Esophagus squamous epithelium (tissue), 5 donors: ENCODE data around the gene IPMK. TPM values are rescaled to one million over a fixed set of nuclear protein-coding genes. Genes with fewer than 3 reads are reported as not detected.
"Not testable (repeated sequence)": the region's sequence is repeated elsewhere in the genome, so short reads cannot be mapped to it uniquely, and the experiment has no call there.

Experiments
- DNase-seq: peaks from one replicate; lab custom pipeline; 2025; lab: John Stamatoyannopoulos, UW
- H3K27ac ChIP-seq, 4 donors: fragments of 200-600 bp; sonication (generic); one replicate each; pipeline ENCODE4 v1.5.1; 2016 to 2019; ENCODE audit warnings: mild to moderate bottlenecking in 1 of 4
- H3K27me3 ChIP-seq, 4 donors: fragments of 200-600 bp; sonication (generic); 1 replicate in 3 of 4; 2 replicates in 1 of 4; pipeline versions ENCODE4 v1.5.1 to v1.6.0; 2017 to 2021; ENCODE audit warnings: antibody characterized with exemption in 1 of 4
- H3K36me3 ChIP-seq, 3 donors: fragments of 200-600 bp; sonication (generic); one replicate each; pipeline ENCODE4 v1.5.1; 2016 to 2019
- H3K4me1 ChIP-seq, 3 donors: fragments of 200-600 bp; sonication (generic); one replicate each; pipeline ENCODE4 v1.5.1; 2017 to 2019
- H3K4me3 ChIP-seq, 4 donors: fragments of 200-600 bp; sonication (generic); 1 replicate in 3 of 4; 2 replicates in 1 of 4; pipeline ENCODE4 v1.5.1; 2016 to 2019; ENCODE audit warnings: mild to moderate bottlenecking in 2 of 4, moderate library complexity in 1 of 4
- H3K9me3 ChIP-seq, 3 donors: fragments of 200-600 bp; sonication (generic); one replicate each; pipeline ENCODE4 v1.5.1; 2016 to 2019
- CTCF ChIP-seq, 6 experiments: fragments of 450-650 bp in 4 of 6; fragments of 200-600 bp in 2 of 6; sonication (generic) in 2 of 6; IDR thresholded peaks; one replicate each; pipeline ENCODE4 v1.5.1; 2016 to 2019; ENCODE audit warnings: antibody characterized with exemption in 6 of 6, mild to moderate bottlenecking in 4 of 6, moderate library complexity in 4 of 6
- POLR2A ChIP-seq, 4 donors: fragments of 450-650 bp; IDR thresholded peaks; one replicate each; pipeline ENCODE4 v1.6.1; 2017; ENCODE audit warnings: antibody characterized with exemption in 4 of 4, mild to moderate bottlenecking in 4 of 4, moderate library complexity in 3 of 4
- WGBS, 2 donors: methylation state at CpG; one replicate each; pipeline ENCODE4 v1.1.5; 2018; 5-methylcytosine and 5-hydroxymethylcytosine counted together
- intact Hi-C: fragments of 100-400 bp; cut with DNase I; formaldehyde crosslinking; loops from one replicate; pipeline ENCODE4 v1.15.0; 2022
- total RNA-seq, 4 donors: library from RNA; depleted of rRNA; stranded (reverse); fragments of >200 nt; gene quantifications; one replicate each; pipeline ENCODE4 v1.1.0, GENCODE V29; 2016
- donor health status: DM: yes; HTN: yes; CAD: no.

Gene IPMK
- total RNA-seq, 4 donors from 2014 or later = 5.8 to 12.6 (median 8.8) TPM

DNA sequence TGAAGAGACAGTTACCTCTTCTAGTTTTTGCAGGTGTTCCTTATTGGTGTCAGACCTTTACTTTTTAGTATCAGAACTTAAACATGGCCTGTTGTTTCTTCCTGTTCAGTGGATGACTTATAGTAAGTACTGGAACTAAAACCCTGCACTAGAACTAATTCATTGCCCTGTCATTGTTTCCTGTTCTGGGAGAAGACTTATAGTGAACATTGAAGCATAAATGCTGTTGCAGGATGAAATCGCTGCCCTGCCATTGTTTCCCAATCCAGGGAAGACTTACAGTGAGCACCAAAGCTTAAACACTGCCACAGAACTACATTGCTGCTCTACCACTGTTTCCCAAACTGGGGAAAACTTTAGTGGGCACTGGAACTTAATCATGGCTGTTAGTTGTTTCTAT lies 13.1 kb downstream of the IPMK start:
- WGBS, 2 donors = 0% methylated on average over 1 of the region's 1 CpG; no CpG with 5 or more reads in 1 of the 2 donors

DNA sequence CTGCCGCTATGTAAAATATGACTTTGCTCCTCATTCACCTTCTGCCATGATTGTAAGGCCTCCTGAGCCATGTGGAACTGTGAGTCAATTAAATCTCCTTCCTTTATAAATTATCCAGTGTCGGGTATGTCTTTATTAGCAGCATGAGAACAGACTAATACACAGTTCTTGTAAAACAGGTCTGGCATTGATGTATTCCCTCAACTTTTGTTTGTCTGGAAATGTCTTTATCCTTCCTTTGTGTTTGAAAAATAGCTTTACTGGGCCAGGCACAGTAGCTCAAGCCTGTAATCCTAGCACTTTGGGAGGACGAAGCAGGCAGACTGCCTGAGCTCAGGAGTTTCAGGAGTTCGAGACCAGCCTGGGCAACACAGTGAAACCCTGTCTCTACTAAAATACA lies 14.5 kb downstream of the IPMK start:
- TF ChIP-seq CTCF (IDR thresholded peaks at IDR 0.05) (no peak), POLR2A (IDR thresholded peaks at IDR 0.05) (no peak)
- 43 to 68% methylated on average over 2 to 4 of the region's 4 CpGs for WGBS, 2 donors
- no peak overlapping the region for H3K4me3 ChIP-seq

More for the DNA sequence above, 13.1 kb downstream of the IPMK start:
- Histone ChIP-seq H3K27me3 (no peaks in the 10 kb centered on the region), H3K9me3 (no peaks in the 10 kb centered on the region), H3K36me3 (peaks cover 0 to 3% (median 0%) of the 10 kb centered on the region in 3 donors), H3K27ac (peak overlapping the region in 1 of 4 donors; percentile 36), H3K4me3 (no peak overlapping the region), H3K4me1 (peaks cover 0 to 35% (median 0%) of the 10 kb centered on the region in 3 donors)
- TF ChIP-seq CTCF (IDR thresholded peaks at IDR 0.05) (no peak), POLR2A (IDR thresholded peaks at IDR 0.05) (no peak)
- intact Hi-C loops = no loop called here
- no peak for DNase-seq

DNA sequence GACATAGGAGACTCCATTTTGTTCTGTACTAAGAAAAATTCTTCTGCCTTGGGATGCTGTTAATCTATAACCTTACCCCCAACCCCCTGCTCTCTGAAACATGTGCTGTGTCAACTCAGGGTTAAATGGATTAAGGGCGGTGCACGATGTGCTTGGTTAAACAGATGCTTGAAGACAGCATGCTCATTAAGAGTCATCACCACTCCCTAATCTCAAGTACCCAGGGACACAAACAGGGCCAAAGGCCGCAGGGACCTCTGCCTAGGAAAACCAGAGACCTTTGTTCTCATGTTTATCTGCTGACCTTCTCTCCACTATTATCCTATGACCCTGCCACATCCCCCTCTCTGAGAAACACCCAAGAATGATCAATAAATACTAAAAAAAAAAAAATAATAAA lies 23.0 kb downstream of the IPMK start:
- H3K27ac ChIP-seq, H3K9me3 ChIP-seq, DNase-seq, H3K4me3 ChIP-seq, intact Hi-C loops, H3K36me3 ChIP-seq, H3K27me3 ChIP-seq: not testable (repeated sequence)
- H3K4me1 ChIP-seq = peaks cover 0 to 21% (median 3%) of the 10 kb centered on the region in 3 donors
- 80 to 90% methylated on average over 1 to 2 of the region's 3 CpGs for WGBS, 2 donors

More for the DNA sequence above, 14.5 kb downstream of the IPMK start:
- Histone ChIP-seq H3K9me3 (no peaks in the 10 kb centered on the region), H3K4me1 (peaks cover 0 to 35% (median 0%) of the 10 kb centered on the region in 3 donors), H3K36me3 (peaks cover 0 to 3% (median 0%) of the 10 kb centered on the region in 3 donors), H3K27me3 (no peaks in the 10 kb centered on the region), H3K27ac (peak overlapping the region in 1 of 4 donors; percentile 30)
- intact Hi-C loops = no loop called here
- no peak for DNase-seq

DNA sequence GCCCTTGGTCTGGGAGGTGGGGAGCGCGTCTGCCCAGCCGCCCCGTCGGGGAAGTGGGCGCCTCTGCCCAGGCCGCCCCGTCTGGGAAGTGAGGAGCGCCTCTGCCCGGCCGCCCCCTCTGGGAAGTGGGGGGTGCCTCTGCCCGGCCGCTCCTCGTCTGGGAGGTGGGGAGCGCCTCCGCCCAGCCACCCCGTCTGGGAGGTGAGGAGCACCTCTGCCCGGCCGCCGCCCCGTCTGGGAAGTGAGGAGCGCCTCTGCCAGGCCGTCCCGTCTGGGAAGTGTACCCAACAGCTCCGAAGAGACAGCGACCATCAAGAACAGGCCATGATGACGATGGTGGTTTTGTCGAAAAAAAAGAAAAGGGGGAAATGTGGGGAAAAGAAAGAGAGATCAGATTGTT lies 23.5 kb downstream of the IPMK start:
- 100% methylated on average over 2 of the region's 28 CpGs; no CpG with 5 or more reads in 1 of the 2 donors for WGBS, 2 donors
- H3K27ac ChIP-seq, H3K4me3 ChIP-seq, H3K36me3 ChIP-seq, H3K27me3 ChIP-seq, intact Hi-C loops, H3K9me3 ChIP-seq, DNase-seq: not testable (repeated sequence)
- peaks cover 0 to 25% (median 7%) of the 10 kb centered on the region in 3 donors for H3K4me1 ChIP-seq

- H3K4me1 ChIP-seq = peaks cover 0 to 29% (median 7%) of the 10 kb centered on the region in 3 donors
- WGBS, 2 donors = no CpG with 5 or more reads among the region's 31 CpGs
- intact Hi-C loops, DNase-seq, H3K27ac ChIP-seq, H3K4me3 ChIP-seq, H3K9me3 ChIP-seq, H3K27me3 ChIP-seq, H3K36me3 ChIP-seq: not testable (repeated sequence)
Measured at GRCh38 chr10:58243801-58244200, 23.9 kb downstream of the IPMK start.

GRCh38 chr10:58243269-58243668 lies 24.4 kb downstream of the IPMK start:
- peaks cover 0 to 35% (median 7%) of the 10 kb centered on the region in 3 donors for H3K4me1 ChIP-seq
- no peak overlapping the region for H3K27ac ChIP-seq
- no peak for DNase-seq
- H3K27me3 ChIP-seq = no peaks in the 10 kb centered on the region
- WGBS, 2 donors = 95 to 98% methylated on average over 7 to 10 of the region's 18 CpGs
- intact Hi-C loops = no loop called here
- TF ChIP-seq CTCF (IDR thresholded peaks at IDR 0.05) = no peak
- TF ChIP-seq POLR2A (IDR thresholded peaks at IDR 0.05) = no peak
- H3K9me3 ChIP-seq = no peaks in the 10 kb centered on the region
- no peaks in the 10 kb centered on the region for H3K36me3 ChIP-seq
- H3K4me3 ChIP-seq = no peak overlapping the region

GRCh38 chr10:58241346-58241745 lies 26.3 kb downstream of the IPMK start:
- no peak for TF ChIP-seq POLR2A (IDR thresholded peaks at IDR 0.05)
- TF ChIP-seq CTCF (IDR thresholded peaks at IDR 0.05) = no peak
- H3K4me1 ChIP-seq = peaks cover 0 to 41% (median 7%) of the 10 kb centered on the region in 3 donors
- H3K4me3 ChIP-seq = no peak overlapping the region
- intact Hi-C loops = no loop called here
- WGBS, 2 donors = 50 to 93% methylated on average over 3 of the region's 3 CpGs
- peaks cover 0 to 11% (median 0%) of the 10 kb centered on the region in 3 donors for H3K36me3 ChIP-seq
- no peaks in the 10 kb centered on the region for H3K27me3 ChIP-seq
- no peak overlapping the region for H3K27ac ChIP-seq
- no peak for DNase-seq
- no peaks in the 10 kb centered on the region for H3K9me3 ChIP-seq
